OCI-LY3 (cell line): Measurements from ENCODE around the gene BTBD6.

ENCODE experiments used
- H2AFZ ChIP-seq: fragments of 200-600, 300-600 bp; shearing (Covaris generic); 2 replicates; pipeline ENCODE4 v1.6.0; 2014; ENCODE audit warnings: antibody characterized with exemption, low read depth, low read length
- H3K27ac ChIP-seq: fragments of 200-600, 300-600 bp; sonication (generic); 2 replicates; pipeline ENCODE4 v1.5.1; 2014; ENCODE audit warnings: mild to moderate bottlenecking, low read length, moderate library complexity, mixed read lengths
- H3K27me3 ChIP-seq: fragments of 200-600, 300-600 bp; sonication (generic); 2 replicates; pipeline ENCODE4 v1.6.1; 2014; ENCODE audit warnings: low read depth, low read length, mixed read lengths
- H3K36me3 ChIP-seq: fragments of 200-600, 300-600 bp; sonication (generic); replicated peaks from 2 replicates; pipeline ENCODE3; 2014; ENCODE audit warnings: low read depth, low read length, mixed read lengths
- H3K4me1 ChIP-seq: fragments of 300-600, 200-600 bp; sonication (generic); 2 replicates; pipeline ENCODE4 v1.6.1; 2014; ENCODE audit warnings: low read length, mixed read lengths
- H3K4me2 ChIP-seq: fragments of 200-600, 300-600 bp; sonication (generic); 2 replicates; pipeline ENCODE4 v1.6.1; 2014; ENCODE audit warnings: low read length, mixed read lengths
- H3K4me3 ChIP-seq: fragments of 300-600, 200-600 bp; sonication (generic); 2 replicates; pipeline ENCODE4 v1.5.1; 2014; ENCODE audit warnings: antibody characterized with exemption, mild to moderate bottlenecking, low read length, moderate library complexity
- H3K79me2 ChIP-seq: fragments of 300-600, 200-600 bp; shearing (Covaris generic); 2 replicates; pipeline ENCODE4 v1.6.1; 2014; ENCODE audit warnings: mild to moderate bottlenecking, low read length, mixed read lengths
- H3K9ac ChIP-seq: fragments of 300-600, 200-600 bp; shearing (Covaris generic); 2 replicates; pipeline ENCODE4 v1.6.0; 2014; ENCODE audit warnings: mild to moderate bottlenecking, low read length, moderate library complexity
- H3K9me3 ChIP-seq: fragments of 200-600, 300-600 bp; shearing (Covaris generic); 2 replicates; pipeline ENCODE4 v1.6.1; 2014; ENCODE audit warnings: low read length, mixed read lengths; ENCODE audit not compliant: insufficient read depth
- H4K20me1 ChIP-seq: fragments of 200-600, 300-600 bp; sonication (generic); 2 replicates; pipeline ENCODE4 v1.6.1; 2016; ENCODE audit warnings: low read length, mixed read lengths; ENCODE audit not compliant: insufficient read depth
- CTCF ChIP-seq: fragments of 200-600, 300-600 bp; sonication (generic); IDR thresholded peaks from 2 replicates; pipeline ENCODE4 v1.5.1; 2014; ENCODE audit warnings: antibody characterized with exemption, low read length, low read depth
- EZH2phosphoT487 ChIP-seq: fragments of 200-600 bp; shearing (Covaris generic); IDR thresholded peaks from 2 replicates; pipeline ENCODE4 v1.6.1; 2018; ENCODE audit warnings: antibody characterized with exemption, mixed run types, low read depth

BTBD6 gene

GRCh38 chr14:105206873-105207272, 41.5 kb upstream of the BTBD6 start:
- Histone ChIP-seq H2AFZ (no peak overlapping the region), H3K27me3 (peaks cover 7% of the 10 kb centered on the region), H3K4me2 (no peak overlapping the region), H3K36me3 (no peaks in the 10 kb centered on the region), H3K4me1 (no peaks in the 10 kb centered on the region), H3K27ac (no peak overlapping the region), H3K4me3 (no peak overlapping the region), H4K20me1 (no peaks in the 10 kb centered on the region), H3K79me2 (no peaks in the 10 kb centered on the region), H3K9me3 (no peaks in the 10 kb centered on the region), H3K9ac (no peak overlapping the region)
- no peak for TF ChIP-seq CTCF
- no peak for TF ChIP-seq EZH2phosphoT487

GRCh38 chr14:105207460-105207901, 40.9 kb upstream of the BTBD6 start:
- Histone ChIP-seq H3K79me2 (no peaks in the 10 kb centered on the region), H3K36me3 (no peaks in the 10 kb centered on the region), H3K9ac (no peak overlapping the region), H3K27ac (no peak overlapping the region), H3K4me2 (no peak overlapping the region), H2AFZ (no peak overlapping the region), H3K27me3 (peaks cover 3% of the 10 kb centered on the region; the same call in 1 of the 2 replicates), H4K20me1 (no peaks in the 10 kb centered on the region), H3K4me1 (no peaks in the 10 kb centered on the region), H3K4me3 (no peak overlapping the region), H3K9me3 (no peaks in the 10 kb centered on the region)
- TF ChIP-seq CTCF (no peak), EZH2phosphoT487 (no peak)

GRCh38 chr14:105207996-105208737, 40.2 kb upstream of the BTBD6 start:
- Histone ChIP-seq H3K27me3 (peaks cover 3% of the 10 kb centered on the region; the same call in 1 of the 2 replicates), H3K36me3 (no peaks in the 10 kb centered on the region), H3K4me2 (no peak overlapping the region), H3K79me2 (no peaks in the 10 kb centered on the region), H4K20me1 (no peaks in the 10 kb centered on the region), H3K27ac (no peak overlapping the region), H2AFZ (no peak overlapping the region), H3K9ac (no peak overlapping the region), H3K9me3 (no peaks in the 10 kb centered on the region), H3K4me1 (no peaks in the 10 kb centered on the region), H3K4me3 (no peak overlapping the region)
- TF ChIP-seq CTCF, result no peak

GRCh38 chr14:105208738-105209075, 39.6 kb upstream of the BTBD6 start:
- Histone ChIP-seq H4K20me1 (no peaks in the 10 kb centered on the region), H3K27me3 (peaks cover 3% of the 10 kb centered on the region; the same call in 1 of the 2 replicates), H3K36me3 (no peaks in the 10 kb centered on the region), H3K79me2 (no peaks in the 10 kb centered on the region), H2AFZ (no peak overlapping the region), H3K9me3 (no peaks in the 10 kb centered on the region), H3K27ac (no peak overlapping the region), H3K4me2 (no peak overlapping the region), H3K4me3 (no peak overlapping the region), H3K9ac (no peak overlapping the region), H3K4me1 (no peaks in the 10 kb centered on the region)
- TF ChIP-seq EZH2phosphoT487 (no peak), CTCF (no peak)
